ENCODE measurements around the gene ZNF677.
"Not testable (repeated sequence)": the region's sequence is repeated elsewhere in the genome, so short reads cannot be mapped to it uniquely, and the experiment has no call there.

DNA sequence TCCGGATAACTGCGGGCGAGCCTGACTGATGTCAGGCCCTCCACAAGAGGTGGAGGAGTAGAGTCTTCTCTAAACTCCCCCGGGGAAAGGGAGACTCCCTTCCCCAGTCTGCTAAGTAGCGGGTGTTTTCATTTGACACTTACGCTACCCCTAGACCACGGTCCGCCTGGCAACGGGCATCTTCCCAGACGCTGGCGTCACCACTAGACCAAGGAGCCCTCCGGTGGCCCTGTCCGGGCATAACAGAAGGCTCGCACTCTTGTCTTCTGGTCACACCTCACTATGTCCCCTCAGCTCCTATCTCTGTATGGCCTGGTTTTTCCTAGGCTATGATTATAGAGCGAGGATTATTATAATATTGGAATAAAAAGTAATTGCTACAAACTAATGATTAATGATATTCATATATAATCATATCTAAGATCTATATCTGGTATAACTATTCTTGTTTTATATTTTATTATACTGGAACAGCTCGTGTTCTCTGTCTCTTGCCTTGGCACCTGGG, 64.9 kb downstream of the ZNF677 start:
- TF ChIP-seq CTCF, POLR2A (IDR thresholded peaks at IDR 0.05): not testable (repeated sequence)
